Stimulated activated naive CD4-positive, alpha-beta T cell treated with Interleukin-2 at 50 U/mL for 16 hours (primary cell): ENCODE data around the gene NELL1.

Experiments used
- DNase-seq: peaks from one replicate; lab custom pipeline; 2025; lab: John Stamatoyannopoulos, UW

NELL1 gene

GRCh38 chr11:21421711-21422329, 752.4 kb downstream of the NELL1 start:
- no peak for DNase-seq

- DNase-seq, result no peak
Observed at GRCh38 chr11:21426931-21427330, 757.5 kb downstream of the NELL1 start.

- DNase-seq, result no peak
Observed at GRCh38 chr11:21427726-21428125, 758.3 kb downstream of the NELL1 start.

- no peak for DNase-seq
Observed at GRCh38 chr11:21428796-21429195, 759.4 kb downstream of the NELL1 start.

GRCh38 chr11:21429401-21429800, 760.0 kb downstream of the NELL1 start:
- DNase-seq, result no peak

GRCh38 chr11:21430537-21430936, 761.2 kb downstream of the NELL1 start:
- no peak for DNase-seq

- no peak for DNase-seq
Observed at GRCh38 chr11:21446939-21447590, 777.7 kb downstream of the NELL1 start.

- DNase-seq, result no peak
Observed at GRCh38 chr11:21447871-21448270, 778.5 kb downstream of the NELL1 start.

- no peak for DNase-seq
Observed at GRCh38 chr11:21456186-21456585, 786.8 kb downstream of the NELL1 start.

GRCh38 chr11:21460082-21460481, 790.7 kb downstream of the NELL1 start:
- DNase-seq, result no peak

- DNase-seq, result no peak
Observed at GRCh38 chr11:21461701-21462100, 792.3 kb downstream of the NELL1 start.

GRCh38 chr11:21464601-21465193, 795.3 kb downstream of the NELL1 start:
- DNase-seq, result no peak

- no peak for DNase-seq
Observed at GRCh38 chr11:21465203-21465602, 795.8 kb downstream of the NELL1 start.

- no peak for DNase-seq
Observed at GRCh38 chr11:21465920-21466319, 796.5 kb downstream of the NELL1 start.

- DNase-seq, result no peak
Observed at GRCh38 chr11:21470521-21470920, 801.1 kb downstream of the NELL1 start.

GRCh38 chr11:21472261-21472660, 802.9 kb downstream of the NELL1 start:
- DNase-seq, result no peak

GRCh38 chr11:21474529-21474928, 805.1 kb downstream of the NELL1 start:
- DNase-seq, result no peak

- no peak for DNase-seq
Observed at GRCh38 chr11:21475276-21475675, 805.9 kb downstream of the NELL1 start.

GRCh38 chr11:21476588-21476987, 807.2 kb downstream of the NELL1 start:
- DNase-seq, result no peak

- DNase-seq, result no peak
Observed at GRCh38 chr11:21480240-21480639, 810.9 kb downstream of the NELL1 start.

- DNase-seq, result no peak
Observed at GRCh38 chr11:21481255-21481654, 811.9 kb downstream of the NELL1 start.

GRCh38 chr11:21484039-21484438, 814.7 kb downstream of the NELL1 start:
- DNase-seq, result no peak

GRCh38 chr11:21485006-21485405, 815.6 kb downstream of the NELL1 start:
- no peak for DNase-seq

GRCh38 chr11:21485426-21485825, 816.0 kb downstream of the NELL1 start:
- no peak for DNase-seq
